GM23338 (cell line): ENCODE measurements around the gene PLPPR3. TPM values are rescaled to one million over a fixed set of nuclear protein-coding genes. Genes with fewer than 3 reads are reported as not detected.

Experiments used
- ATAC-seq: fragments of 200-7000 bp; cut with Tn5 transposase; 3 replicates; pipeline ENCODE4 v1.9.1; 2020
- DNase-seq: peaks from one replicate; pipeline ENCODE4 v3.0.0-alpha.2; 2015; ENCODE audit warnings: low spot score
- H2AFZ ChIP-seq: fragments of 200-600 bp; sonication (generic); 2 replicates; pipeline ENCODE4 v1.8.0; 2016; ENCODE audit warnings: antibody characterized with exemption, mild to moderate bottlenecking, moderate library complexity
- H3F3A ChIP-seq: fragments of 200-600 bp; sonication (generic); replicated peaks from 2 replicates; pipeline ENCODE4 v1.8.0; 2017; ENCODE audit warnings: antibody characterized with exemption, mixed run types, low read depth
- H3K27ac ChIP-seq: fragments of 200-600 bp; sonication (generic); 2 replicates; pipeline ENCODE4 v1.6.1; 2016; ENCODE audit warnings: low read depth
- H3K27me3 ChIP-seq: fragments of 200-600 bp; sonication (generic); 2 replicates; pipeline ENCODE4 v1.8.0; 2016; ENCODE audit warnings: mild to moderate bottlenecking, mixed run types, moderate library complexity; ENCODE audit not compliant: insufficient read depth
- H3K36me3 ChIP-seq: fragments of 200-600 bp; sonication (generic); 2 replicates; pipeline ENCODE4 v1.8.0; 2016; ENCODE audit warnings: mild to moderate bottlenecking; ENCODE audit not compliant: insufficient read depth
- H3K4me1 ChIP-seq: fragments of 200-600 bp; sonication (generic); 2 replicates; pipeline ENCODE4 v1.8.0; 2016; ENCODE audit warnings: mild to moderate bottlenecking, moderate library complexity; ENCODE audit not compliant: insufficient read depth
- H3K4me2 ChIP-seq: fragments of 200-600 bp; sonication (generic); 2 replicates; pipeline ENCODE4 v1.7.1; 2017; ENCODE audit warnings: mixed run types
- H3K4me3 ChIP-seq: fragments of 200-600 bp; sonication (generic); 2 replicates; pipeline ENCODE4 v1.6.1; 2016; ENCODE audit warnings: mixed run types
- H3K79me2 ChIP-seq: fragments of 200-600 bp; sonication (generic); replicated peaks from 2 replicates; pipeline ENCODE4 v1.8.0; 2017; ENCODE audit warnings: mild to moderate bottlenecking; ENCODE audit not compliant: insufficient read depth
- H3K9me2 ChIP-seq: fragments of 200-600 bp; sonication (generic); 2 replicates; pipeline ENCODE4 v1.8.0; 2017; ENCODE audit not compliant: insufficient read depth
- H4K20me1 ChIP-seq: fragments of 200-600 bp; sonication (generic); replicated peaks from 2 replicates; pipeline ENCODE4 v1.8.0; 2017; ENCODE audit warnings: mild to moderate bottlenecking; ENCODE audit not compliant: insufficient read depth
- H3K27ac Mint-ChIP-seq: 2 replicates; pipeline ENCODE4 v1.8.0; 2020; ENCODE audit warnings: inconsistent platforms, mild to moderate bottlenecking, moderate library complexity, mixed read lengths
- H3K27me3 Mint-ChIP-seq: 3 replicates; pipeline ENCODE4 v1.8.0; 2022; ENCODE audit warnings: low read depth, mild to moderate bottlenecking, moderate library complexity, mixed read lengths, inconsistent platforms; ENCODE audit not compliant: insufficient read depth, poor library complexity
- H3K36me3 Mint-ChIP-seq: 3 replicates; pipeline ENCODE4 v1.8.0; 2021; ENCODE audit warnings: low read depth, mild to moderate bottlenecking, inconsistent platforms, moderate library complexity, mixed read lengths
- H3K4me1 Mint-ChIP-seq: 3 replicates; pipeline ENCODE4 v1.8.0; 2020; ENCODE audit warnings: mild to moderate bottlenecking, inconsistent platforms, mixed read lengths
- H3K4me3 Mint-ChIP-seq: 3 replicates; pipeline ENCODE4 v1.8.0; 2021; ENCODE audit warnings: moderate library complexity, mild to moderate bottlenecking, inconsistent platforms, mixed read lengths
- H3K9me3 Mint-ChIP-seq: 3 replicates; pipeline ENCODE4 v1.8.0; 2020; ENCODE audit warnings: moderate library complexity, mild to moderate bottlenecking, inconsistent platforms, mixed read lengths
- CREB1 ChIP-seq: fragments of 250-450 bp; sonication (Bioruptor Pico); IDR thresholded peaks from 2 replicates; pipeline ENCODE4 v1.5.0; 2020; ENCODE audit warnings: low read depth, mild to moderate bottlenecking, moderate library complexity
- CTCF ChIP-seq, 2 experiments: fragments of 200-600 bp in 1 of 2; sonication (generic) in 1 of 2; conservative IDR thresholded peaks; 2 replicates each; pipeline versions ENCODE4 v1.5.1 to v1.6.1; 2016 to 2017; ENCODE audit warnings: antibody characterized with exemption in 2 of 2, low read depth in 2 of 2, mild to moderate bottlenecking in 2 of 2, moderate library complexity in 1 of 2
- ETS1 ChIP-seq: IDR thresholded peaks from 2 replicates; pipeline ENCODE4 v1.6.1; 2016; ENCODE audit warnings: antibody characterized with exemption
- EZH2 ChIP-seq: fragments of 200-600 bp; sonication (generic); IDR thresholded peaks from one replicate; pipeline ENCODE4 v1.8.0; 2017; ENCODE audit warnings: antibody characterized with exemption, mild to moderate bottlenecking, low read depth; ENCODE audit not compliant: unreplicated experiment
- EZH2phosphoT487 ChIP-seq: fragments of 200-600 bp; sonication (generic); IDR thresholded peaks from one replicate; pipeline ENCODE4 v1.8.1; 2018; ENCODE audit warnings: antibody characterized with exemption; ENCODE audit not compliant: unreplicated experiment
- JUNB ChIP-seq: IDR thresholded peaks from one replicate; pipeline ENCODE4 v1.6.1; 2016; ENCODE audit warnings: antibody characterized with exemption; ENCODE audit not compliant: unreplicated experiment
- NANOG ChIP-seq: IDR thresholded peaks from 2 replicates; pipeline ENCODE4 v1.6.1; 2016; ENCODE audit warnings: antibody characterized with exemption, borderline replicate concordance
- POLR2AphosphoS5 ChIP-seq: IDR thresholded peaks from 2 replicates; pipeline ENCODE4 v1.6.1; 2016; ENCODE audit warnings: antibody characterized with exemption, low read depth
- REST ChIP-seq: IDR thresholded peaks from one replicate; pipeline ENCODE4 v1.6.1; 2018; ENCODE audit warnings: antibody characterized with exemption; ENCODE audit not compliant: unreplicated experiment
- STAT1 ChIP-seq: IDR thresholded peaks from one replicate; pipeline ENCODE4 v1.6.1; 2016; ENCODE audit warnings: antibody characterized with exemption; ENCODE audit not compliant: unreplicated experiment
- ZNF114 ChIP-seq: fragments of 250-450 bp; sonication (Bioruptor Pico); IDR thresholded peaks from 2 replicates; pipeline ENCODE4 v1.5.0; 2020; ENCODE audit warnings: mild to moderate bottlenecking, moderate library complexity
- ZNF331 ChIP-seq: fragments of 250-450 bp; sonication (Bioruptor Pico); IDR thresholded peaks from 2 replicates; pipeline ENCODE4 v1.5.0; 2020; ENCODE audit warnings: low read depth, mild to moderate bottlenecking, moderate library complexity
- ZNF462 ChIP-seq: fragments of 250-450 bp; sonication (Bioruptor Pico); IDR thresholded peaks from 2 replicates; pipeline ENCODE4 v1.5.0; 2020; ENCODE audit warnings: mild to moderate bottlenecking, moderate library complexity
- polyA plus RNA-seq: library from polyadenylated mRNA; unstranded; fragments of >200 nt; fragmentation: Nextera tagmentation; extraction: Ambion mirVana; gene quantifications from 2 replicates; pipeline ENCODE4 v1.2.1, GENCODE V29; 2016
- total RNA-seq: library from RNA; depleted of rRNA; stranded (reverse); fragments of >200 nt; shearing (Covaris generic); gene quantifications from 2 replicates; pipeline ENCODE4 v1.2.3, GENCODE V29; 2014

The PLPPR3 gene
- total and polyA plus RNA-seq, 2 experiments from 2014 or later: 14.8 to 81.1 TPM

- Mint-ChIP-seq H3K27ac (no peak overlapping the region), H3K4me1 (no peaks in the 10 kb centered on the region; the same call in 2 of the 3 replicates), H3K4me3 (no peak overlapping the region), H3K27me3 (peaks cover 6% of the 10 kb centered on the region), H3K36me3 (no peaks in the 10 kb centered on the region), H3K9me3 (no peaks in the 10 kb centered on the region)
- DNase-seq (no peak), ATAC-seq (no peak)
- Histone ChIP-seq H2AFZ (no peak overlapping the region), H3K36me3 (no peaks in the 10 kb centered on the region), H3K4me3 (no peak overlapping the region), H3K27ac (no peak overlapping the region), H4K20me1 (no peaks in the 10 kb centered on the region), H3K4me2 (no peak overlapping the region), H3K9me2 (no peaks in the 10 kb centered on the region), H3K4me1 (no peaks in the 10 kb centered on the region), H3K79me2 (no peaks in the 10 kb centered on the region), H3K27me3 (no peaks in the 10 kb centered on the region), H3F3A (0 out of 2 replicates have a peak, but pooled peaks cover 2% of the 10 kb centered on the region)
- TF ChIP-seq REST (no peak), JUNB (no peak), ZNF331 (CRISPR knock-in tag) (no peak), ZNF114 (no peak), CTCF (conservative IDR thresholded peaks at IDR 0.05; ENCODE audit: low read depth in 2 of 2) (no peak), ETS1 (no peak), NANOG (no peak), POLR2AphosphoS5 (no peak), CREB1 (CRISPR knock-in tag) (no peak), EZH2phosphoT487 (no peak), ZNF462 (CRISPR knock-in tag) (no peak), EZH2 (no peak), STAT1 (no peak)
Measured at GRCh38 chr19:835210-835810, 13.6 kb upstream of the PLPPR3 start.
